GM11168 (cell line): ENCODE results near the gene GBP2.

ENCODE experiments used
- in situ Hi-C: fragments of 300-500 bp; cut with MboI; formaldehyde crosslinking; loops from one replicate; pipeline ENCODE4 v1.12.0; 2022; ENCODE audit warnings: low sequenced_read_pairs; ENCODE audit not compliant: unreplicated experiment

GBP2 gene

GRCh38 chr1:89068291-89068690 lies 57.6 kb downstream of the GBP2 start:
- in situ Hi-C loops = no loop called here

GRCh38 chr1:89065079-89065868 lies 60.6 kb downstream of the GBP2 start, which contains the start of gene GBP1:
Gene GBP1, minus strand, starts transcription at chr1:89065208. Its CDS starts 1,974 bp downstream, at chr1:89063234.
- in situ Hi-C loops = no loop called here

GRCh38 chr1:89064632-89065031 lies 61.3 kb downstream of the GBP2 start:
- in situ Hi-C loops = no loop called here

- in situ Hi-C loops = no loop called here
These were observed 62.8 kb downstream of the GBP2 start for GRCh38 chr1:89063094-89063493.

GRCh38 chr1:89060091-89060490 lies 65.8 kb downstream of the GBP2 start:
- in situ Hi-C loops = no loop called here
